ENCODE measurements around the gene SLC25A22. TPM values are rescaled to one million over a fixed set of nuclear protein-coding genes. Genes with fewer than 3 reads are reported as not detected.

SLC25A22 gene
- total and polyA plus RNA-seq, 2 donors (not counting 1 experiment from before 2014, with no cell fraction given), result 25.7 to 45.7 TPM

DNA sequence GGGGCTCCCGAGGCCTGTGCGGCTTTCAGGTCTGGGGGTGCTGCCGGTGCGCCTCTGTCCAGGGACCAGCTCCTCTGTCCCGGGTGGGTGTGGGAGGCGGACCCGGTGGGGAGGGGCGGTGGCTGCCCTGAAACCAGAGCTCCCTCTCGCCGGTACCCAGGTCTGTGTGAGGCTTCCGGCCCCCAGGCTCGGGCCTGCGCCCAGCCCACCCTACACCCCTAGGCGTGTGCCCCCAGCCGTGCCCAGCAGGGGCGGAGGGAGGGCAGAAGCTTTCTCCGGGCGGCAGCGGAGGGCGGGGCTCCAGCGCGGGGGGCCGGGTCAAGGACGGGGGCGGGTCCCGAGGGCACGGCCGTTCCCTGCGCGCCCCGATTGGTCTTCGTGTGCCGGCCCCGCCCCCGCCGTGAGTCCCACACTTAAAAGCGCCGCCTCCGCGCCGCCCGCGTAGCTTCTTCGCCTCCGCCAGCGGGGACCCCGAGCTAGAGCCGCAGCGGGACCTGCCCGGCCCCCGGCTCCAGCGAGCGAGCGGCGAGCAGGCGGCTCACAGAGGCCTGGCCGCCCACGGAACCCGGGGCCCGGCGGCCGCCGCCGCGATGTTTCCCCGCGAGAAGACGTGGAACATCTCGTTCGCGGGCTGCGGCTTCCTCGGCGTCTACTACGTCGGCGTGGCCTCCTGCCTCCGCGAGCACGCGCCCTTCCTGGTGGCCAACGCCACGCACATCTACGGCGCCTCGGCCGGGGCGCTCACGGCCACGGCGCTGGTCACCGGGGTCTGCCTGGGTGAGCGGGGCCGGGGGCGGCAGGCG lies 21.2 kb upstream of the SLC25A22 start:
- Mint-ChIP-seq H3K9me3 (ENCODE audit: insufficient read depth) (no peaks in the 10 kb centered on the region), H3K27ac (peak overlapping the region; percentile 91), H3K4me3 (peak overlapping the region; percentile 92), H3K4me1 (peaks cover 20% of the 10 kb centered on the region), H3K27me3 (no peaks in the 10 kb centered on the region)
- H3K36me3 ChIP-seq (replicated peaks in 1 of 2; ENCODE audit: control extremely low read depth in 1 of 2, control insufficient read depth in 1 of 2, extremely low read depth in 1 of 2, insufficient read depth in 2 of 2, low read length in 1 of 2), result peaks cover 0 to 23% of the 10 kb centered on the region in 2 experiments
- peaks cover 16 to 26% of the 10 kb centered on the region in 2 donors for H3K4me1 ChIP-seq (ENCODE audit: control insufficient read depth in 2 of 2, insufficient read depth in 2 of 2, low read length in 2 of 2)
- peak overlapping the region; percentile 90 for H3K4me2 ChIP-seq (replicated peaks; ENCODE audit: low read depth, low read length, poor library complexity, severe bottlenecking)
- under 1% methylated on average over 93 of the region's 96 CpGs for WGBS (ENCODE audit: insufficient coverage)
- TF ChIP-seq EZH2 (IDR thresholded peaks at IDR 0.05; ENCODE audit: borderline replicate concordance, insufficient read depth, low read depth, low read length, poor library complexity, severe bottlenecking), result no peak
- TF ChIP-seq, protein P1, sequence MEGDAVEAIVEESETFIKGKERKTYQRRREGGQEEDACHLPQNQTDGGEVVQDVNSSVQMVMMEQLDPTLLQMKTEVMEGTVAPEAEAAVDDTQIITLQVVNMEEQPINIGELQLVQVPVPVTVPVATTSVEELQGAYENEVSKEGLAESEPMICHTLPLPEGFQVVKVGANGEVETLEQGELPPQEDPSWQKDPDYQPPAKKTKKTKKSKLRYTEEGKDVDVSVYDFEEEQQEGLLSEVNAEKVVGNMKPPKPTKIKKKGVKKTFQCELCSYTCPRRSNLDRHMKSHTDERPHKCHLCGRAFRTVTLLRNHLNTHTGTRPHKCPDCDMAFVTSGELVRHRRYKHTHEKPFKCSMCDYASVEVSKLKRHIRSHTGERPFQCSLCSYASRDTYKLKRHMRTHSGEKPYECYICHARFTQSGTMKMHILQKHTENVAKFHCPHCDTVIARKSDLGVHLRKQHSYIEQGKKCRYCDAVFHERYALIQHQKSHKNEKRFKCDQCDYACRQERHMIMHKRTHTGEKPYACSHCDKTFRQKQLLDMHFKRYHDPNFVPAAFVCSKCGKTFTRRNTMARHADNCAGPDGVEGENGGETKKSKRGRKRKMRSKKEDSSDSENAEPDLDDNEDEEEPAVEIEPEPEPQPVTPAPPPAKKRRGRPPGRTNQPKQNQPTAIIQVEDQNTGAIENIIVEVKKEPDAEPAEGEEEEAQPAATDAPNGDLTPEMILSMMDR (IDR thresholded peaks at IDR 0.05), result peak; percentile 30
- intact Hi-C loops (cut with micrococcal nuclease), result loop anchor here (1.0 kb wide), 3 partner anchors 10 to 21 kb away; partner anchors contain the start of genes PIDD1, RPLP2 and SLC25A22
- peaks cover 24% of the 10 kb centered on the region for H3K79me2 ChIP-seq (ENCODE audit: control insufficient read depth, insufficient read depth, low read length)
- ATAC-seq (ENCODE audit: low read depth), result peak; percentile 81
- POLR2A ChIA-PET, result interaction anchor here (0.5 to 3.7 kb wide), 14 partner anchors 10 to 1563 kb away, joined by 3 to 57 read pairs (median 4); partner anchors contain the start of genes BET1L, CD151, CRACR2B and GATD1
- no peaks in the 10 kb centered on the region for H3K9me3 ChIP-seq (ENCODE audit: control extremely low read depth in 1 of 3, control insufficient read depth in 2 of 3, insufficient read depth in 1 of 3, low read length in 2 of 3)
- peak overlapping the region; percentile 87 for H2AFZ ChIP-seq (ENCODE audit: insufficient read depth, low read depth, low read length, poor library complexity, severe bottlenecking)
- peaks cover 43% of the 10 kb centered on the region for H4K20me1 ChIP-seq (ENCODE audit: control insufficient read depth, insufficient read depth, low read length, poor library complexity, severe bottlenecking)
- DNase-seq, result peak; percentile 96
- peak overlapping the region in 4 of 5 experiments; percentile 58 to 82 (median 77) for H3K4me3 ChIP-seq (ENCODE audit: control extremely low read depth in 1 of 5, extremely low read depth in 1 of 5, insufficient read depth in 1 of 5, low read depth in 2 of 5, low read length in 4 of 5)
- H3K9ac ChIP-seq (ENCODE audit: low read length), result peak overlapping the region; percentile 91
- no peaks in the 10 kb centered on the region for H3K27me3 ChIP-seq (replicated peaks in 1 of 4; ENCODE audit: control extremely low read depth in 1 of 4, control insufficient read depth in 3 of 4, insufficient read depth in 4 of 4, low read length in 3 of 4)
- CTCF ChIA-PET, result interaction anchor here (0.6 to 2.8 kb wide), 7 partner anchors 8 to 244 kb away, joined by 3 to 14 read pairs (median 3); partner anchors contain the start of genes RPLP2 and TSPAN4
- peak overlapping the region; percentile 68 to 91 for H3K27ac ChIP-seq (ENCODE audit: low read length in 2 of 2)
